ENCODE measurements around the gene FARS2.

GRCh38 chr6:5693225-5694145 lies 432.2 kb downstream of the FARS2 start:
- no peak for TF ChIP-seq CTCF (IDR thresholded peaks at IDR 0.05)
- no peak for TF ChIP-seq POLR2A (IDR thresholded peaks at IDR 0.05)

Data from transverse colon (tissue), 3 donors.